Measurements from ENCODE around the gene TRIM33.
"Not testable (repeated sequence)": the region's sequence is repeated elsewhere in the genome, so short reads cannot be mapped to it uniquely, and the experiment has no call there.

TRIM33 gene

DNA sequence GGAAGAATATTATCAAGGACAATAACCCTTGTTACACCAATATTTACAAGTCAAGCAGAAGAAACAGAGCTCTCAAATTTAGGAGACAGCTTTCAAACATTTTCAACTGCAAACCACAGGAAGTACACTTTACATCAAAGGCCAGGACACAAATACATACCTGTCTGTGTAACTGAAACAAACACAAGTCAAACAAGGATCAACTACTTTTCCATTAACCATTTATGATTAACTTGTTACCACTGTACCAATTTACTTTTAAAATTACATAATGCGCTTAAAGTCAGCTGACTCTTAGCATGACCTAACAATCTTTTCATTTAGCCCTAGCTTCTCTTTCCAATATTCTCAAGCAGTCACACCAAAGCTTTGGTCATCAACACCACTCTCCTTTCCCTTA lies 43.5 kb downstream of the TRIM33 start:
- DNase-seq (ENCODE audit: low read depth) = no peak

DNA sequence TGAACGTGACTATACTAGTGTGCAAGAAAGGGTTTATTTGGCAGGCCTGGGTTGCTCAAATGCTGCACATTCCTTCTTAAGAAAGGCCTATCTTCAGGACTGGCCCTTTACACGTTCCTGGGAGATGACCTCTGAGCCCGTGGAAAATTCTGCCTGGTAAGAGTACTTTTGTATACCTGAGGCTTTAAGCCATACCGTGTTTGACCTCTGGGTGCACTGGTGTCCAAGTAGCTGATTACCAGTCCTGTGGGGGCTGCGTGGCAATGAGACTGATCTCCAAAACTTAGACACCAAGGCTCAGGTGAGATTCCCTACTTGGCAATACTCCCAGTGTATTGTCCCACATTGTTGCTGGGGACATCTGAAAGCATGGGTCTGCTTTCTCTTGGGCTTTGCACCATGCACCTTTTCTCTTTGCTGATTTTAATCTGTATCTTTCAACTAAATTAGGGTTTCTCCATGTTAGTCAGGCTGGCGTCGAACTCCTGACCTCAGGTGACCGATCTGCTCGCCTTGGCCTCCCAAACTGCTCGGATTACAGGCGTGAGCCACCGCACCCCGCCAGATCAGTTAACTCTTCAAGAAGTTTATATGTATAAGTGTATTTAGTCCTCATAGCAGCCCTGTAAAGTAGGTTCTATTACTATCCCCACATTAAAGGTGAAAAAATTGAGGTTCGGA lies 44.5 kb downstream of the TRIM33 start:
- DNase-seq (ENCODE audit: low read depth) = no peak

DNA sequence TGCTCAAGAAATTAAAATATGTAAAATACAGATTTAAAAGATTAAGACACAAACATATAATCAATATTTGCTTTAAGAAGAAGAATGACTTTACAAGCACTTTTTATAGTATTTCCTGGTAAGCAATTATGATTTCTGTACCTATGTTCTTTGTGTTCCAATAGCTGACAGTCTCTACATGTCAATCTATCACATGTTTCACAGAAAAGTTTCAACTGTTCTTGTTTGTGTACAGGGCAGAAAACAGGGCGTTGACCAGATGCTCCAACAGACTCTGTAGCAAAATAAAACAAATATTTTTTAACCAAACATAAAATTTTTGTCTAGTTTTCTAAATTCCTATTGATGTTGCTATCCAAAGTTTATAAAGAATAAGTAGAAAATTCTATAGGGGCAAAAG lies 48.0 kb downstream of the TRIM33 start:
- DNase-seq (ENCODE audit: low read depth) = no peak

DNA sequence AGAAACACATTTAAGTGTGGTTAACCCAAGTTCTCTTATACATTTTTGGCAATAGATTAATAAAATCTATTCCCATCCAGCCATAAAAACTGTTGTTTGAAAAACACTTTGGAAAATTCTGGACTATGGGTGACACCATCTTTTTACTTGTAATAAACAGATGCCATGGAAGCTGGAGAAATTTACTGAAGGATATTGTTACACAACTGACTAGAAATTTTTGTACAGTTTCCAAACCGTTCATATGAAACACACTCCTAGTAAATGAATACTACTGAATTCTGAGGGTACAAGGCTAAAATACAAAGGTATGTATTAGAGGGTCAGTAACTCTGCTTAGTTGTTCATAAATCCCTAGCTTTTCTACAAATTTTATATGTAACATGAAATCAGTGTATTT lies 48.7 kb downstream of the TRIM33 start:
- peak; percentile 21 for DNase-seq (ENCODE audit: low read depth)

DNA sequence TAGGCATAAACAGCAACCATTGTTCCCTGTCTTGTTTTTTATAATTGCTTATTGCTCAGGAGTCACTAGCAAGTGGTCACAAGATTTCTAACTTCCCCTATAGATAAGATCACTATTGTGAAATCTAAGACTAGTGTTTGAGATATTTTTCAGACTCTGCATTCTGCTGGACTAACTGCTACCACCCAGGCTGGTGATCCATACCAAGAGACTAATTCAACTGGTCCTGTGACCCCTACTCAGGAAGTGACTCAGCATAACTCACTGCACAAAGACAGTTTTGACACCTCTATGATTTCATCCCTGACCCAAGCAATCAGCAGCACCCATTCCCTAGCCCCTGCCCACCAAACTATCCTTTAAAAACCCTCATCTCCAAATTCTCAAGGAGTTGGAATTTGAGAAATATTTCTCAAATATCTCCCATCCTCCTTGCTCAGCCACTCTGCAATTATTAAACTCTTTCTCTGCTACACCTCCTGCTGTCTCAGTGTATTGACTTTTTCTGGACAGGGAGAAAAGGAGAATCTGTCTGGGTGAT lies 52.7 kb downstream of the TRIM33 start:
- DNase-seq (ENCODE audit: low read depth) = no peak

DNA sequence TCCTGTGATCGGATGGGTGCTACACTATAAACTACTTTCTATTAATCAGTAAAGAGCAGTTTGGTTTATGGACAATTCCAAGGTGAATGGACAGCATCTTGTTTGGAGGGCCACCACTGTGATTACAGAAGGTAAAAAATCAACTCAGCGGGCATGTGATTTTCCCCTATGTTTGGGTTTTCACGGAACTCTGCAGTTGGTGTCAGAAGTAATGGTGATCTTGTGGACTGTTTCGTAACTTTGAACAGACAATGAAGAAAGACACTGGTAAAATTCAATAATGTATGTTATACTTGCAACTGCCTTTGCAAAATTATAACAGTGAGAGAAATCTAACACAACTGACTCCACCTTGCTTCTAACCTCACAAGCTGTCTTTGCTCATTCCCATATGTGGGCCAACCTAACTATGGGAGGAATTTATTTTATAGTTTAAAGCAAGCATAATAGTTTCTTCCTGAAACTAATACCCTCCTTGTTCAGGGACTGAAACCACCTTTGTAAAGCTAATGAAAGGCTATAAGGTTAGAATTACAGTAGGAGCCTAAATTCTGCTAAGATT lies 53.2 kb downstream of the TRIM33 start:
- DNase-seq (ENCODE audit: low read depth) = no peak

DNA sequence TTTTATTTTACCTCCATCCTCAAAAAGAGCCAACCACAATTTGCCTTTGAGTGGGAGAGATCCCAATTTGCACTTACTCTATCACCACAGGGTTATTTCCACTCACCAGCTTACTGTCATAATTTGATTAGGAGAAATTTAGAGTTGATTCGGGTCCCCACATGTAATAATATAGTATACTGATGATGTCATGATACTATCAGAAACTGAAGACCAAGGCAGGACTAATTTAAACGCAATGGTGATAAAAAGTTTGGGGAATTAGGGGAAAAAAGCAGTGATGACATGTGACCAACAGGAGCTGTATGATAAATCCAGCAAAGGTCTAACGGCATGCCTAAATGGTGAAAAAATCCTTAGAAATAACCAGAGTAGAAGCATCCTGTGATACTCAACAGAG lies 54.4 kb downstream of the TRIM33 start:
- no peak for DNase-seq (ENCODE audit: low read depth)

DNA sequence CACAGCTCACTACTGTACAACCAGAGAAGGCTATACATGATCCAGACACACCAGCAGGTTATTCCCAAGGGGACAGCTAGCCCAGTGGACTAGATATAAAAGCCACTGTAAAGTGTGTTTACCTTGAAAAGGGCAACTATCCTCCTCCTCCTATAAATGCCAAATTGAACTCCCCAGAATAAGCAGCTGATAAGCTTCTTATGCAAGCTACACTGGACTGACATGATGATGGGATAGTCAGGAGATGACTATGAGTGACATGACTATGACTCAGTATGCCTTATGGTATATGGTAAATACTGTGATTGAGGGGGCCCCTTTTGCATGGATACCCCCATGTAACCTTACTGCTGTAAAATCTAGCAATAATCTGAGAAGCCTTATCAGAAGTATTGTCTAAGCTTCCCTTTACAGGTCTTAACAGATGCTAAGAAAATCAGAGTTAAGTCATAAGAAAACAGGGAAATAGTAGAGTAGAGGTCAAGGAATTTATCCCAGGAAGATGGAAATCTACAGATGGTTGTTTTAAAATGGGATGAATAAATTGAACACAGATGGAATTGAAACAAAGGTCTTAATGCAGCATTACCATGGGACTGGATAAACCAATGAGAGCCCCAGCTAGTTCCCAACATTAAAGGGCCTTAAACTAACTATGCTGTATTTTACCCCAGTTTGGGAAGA lies 55.8 kb downstream of the TRIM33 start:
- no peak for DNase-seq (ENCODE audit: low read depth)

DNA sequence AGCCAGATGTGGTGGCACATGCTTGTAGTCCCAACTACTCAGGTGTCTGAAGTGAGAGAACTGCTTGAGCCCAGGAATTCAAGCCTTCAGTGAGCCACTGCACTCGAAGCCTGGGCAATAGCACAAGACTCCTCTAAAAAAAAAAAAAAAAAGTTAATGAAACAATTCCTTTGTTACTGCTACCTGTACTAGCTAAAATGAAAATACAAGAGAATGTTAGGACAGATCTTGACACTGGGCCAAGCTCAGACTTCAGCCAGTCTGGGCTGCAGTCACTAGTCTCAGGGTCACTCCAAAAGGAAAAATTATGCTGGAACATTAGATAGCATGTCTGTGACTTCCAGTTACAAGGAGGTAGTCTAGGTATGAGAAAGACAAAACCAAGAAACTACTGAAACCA lies 56.5 kb downstream of the TRIM33 start:
- DNase-seq (ENCODE audit: low read depth) = no peak

DNA sequence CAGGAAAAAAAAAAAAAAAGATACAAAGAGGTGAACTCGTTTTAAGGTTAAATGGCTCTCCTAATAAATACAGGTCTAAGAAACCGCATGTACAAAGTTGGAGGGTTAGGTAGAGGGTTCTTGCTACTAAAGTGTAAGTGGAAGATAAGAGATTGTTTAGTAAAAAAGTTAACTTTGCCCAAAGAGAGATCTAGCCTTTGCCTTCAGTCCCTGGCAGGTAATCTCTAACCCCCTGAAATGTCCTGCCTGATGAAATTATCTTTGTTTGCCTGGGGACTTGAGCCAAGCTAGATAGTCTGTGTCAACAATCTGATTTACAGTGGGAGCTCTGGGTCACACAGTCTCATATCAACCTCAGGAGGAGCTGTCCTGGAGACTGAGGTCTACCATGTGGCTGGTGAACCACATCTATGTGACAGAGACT lies 57.6 kb downstream of the TRIM33 start:
- DNase-seq (ENCODE audit: low read depth) = no peak

DNA sequence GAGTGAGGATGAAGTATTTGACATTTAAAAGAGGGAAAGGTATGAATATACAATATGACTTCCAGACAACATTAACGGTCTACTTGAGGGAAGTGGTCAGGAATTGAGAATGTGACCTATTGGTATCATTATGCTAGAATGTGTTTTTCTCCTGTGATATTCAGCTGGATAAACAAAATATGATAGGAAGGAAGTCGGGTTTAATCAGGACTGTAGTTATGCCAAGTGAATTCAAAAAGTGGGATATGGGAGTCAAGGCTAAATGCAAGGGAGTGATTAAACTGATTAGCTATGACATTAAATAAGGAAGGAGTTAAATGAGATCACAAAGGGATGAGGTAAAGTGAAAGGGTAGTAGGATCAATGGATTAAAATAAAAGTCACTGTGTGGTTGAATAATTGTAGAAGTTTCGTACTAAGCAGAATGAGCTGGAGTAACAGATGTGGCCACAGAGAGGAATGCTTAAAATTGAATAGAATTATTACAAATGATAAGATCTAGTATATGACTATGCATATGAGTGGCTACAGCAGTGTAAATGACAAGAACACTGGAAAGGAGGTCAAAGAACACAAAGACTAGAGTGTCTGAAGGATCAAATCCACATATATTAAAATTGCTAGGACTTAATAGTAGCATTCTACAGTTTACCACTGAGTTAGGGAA lies 62.5 kb downstream of the TRIM33 start:
- no peak for DNase-seq (ENCODE audit: low read depth)

DNA sequence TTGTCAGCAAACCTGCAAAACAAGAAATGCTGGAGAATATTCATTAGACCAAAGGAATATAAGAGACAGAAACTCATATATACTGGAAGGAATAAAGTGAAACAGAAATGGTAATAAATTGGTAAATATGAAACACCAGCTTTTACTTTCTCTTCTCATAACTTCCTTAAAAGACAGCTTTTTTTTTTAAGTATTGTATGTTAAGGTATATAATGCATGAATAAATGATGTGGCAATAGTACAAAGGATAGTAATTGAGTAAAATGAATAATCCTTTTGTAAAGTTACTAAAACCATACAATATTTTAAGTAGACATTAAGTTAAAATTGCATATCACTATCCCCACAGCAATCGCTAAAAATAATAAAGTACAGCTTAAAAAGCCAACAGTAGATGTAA lies 64.8 kb downstream of the TRIM33 start:
- no peak for DNase-seq (ENCODE audit: low read depth)

DNA sequence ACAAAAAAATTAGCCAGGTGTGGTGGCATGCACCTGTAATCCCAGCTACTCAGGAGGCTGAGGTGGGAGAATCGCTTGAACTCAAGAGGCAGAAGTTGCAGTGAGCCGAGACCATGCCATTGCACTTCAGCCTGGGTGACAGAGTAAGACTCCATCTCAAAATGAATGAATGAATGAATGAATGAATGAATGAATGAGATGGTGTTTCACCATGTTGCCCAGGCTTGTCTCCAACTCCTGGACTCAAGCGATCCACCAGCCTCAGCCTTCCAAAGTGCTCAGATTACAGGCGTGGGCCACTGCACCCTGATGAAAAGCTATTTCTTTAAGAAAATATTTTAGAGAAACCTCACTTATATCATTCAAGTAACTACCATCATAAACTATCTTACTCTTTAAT lies 67.8 kb downstream of the TRIM33 start:
- DNase-seq (ENCODE audit: low read depth) = not testable (repeated sequence)

DNA sequence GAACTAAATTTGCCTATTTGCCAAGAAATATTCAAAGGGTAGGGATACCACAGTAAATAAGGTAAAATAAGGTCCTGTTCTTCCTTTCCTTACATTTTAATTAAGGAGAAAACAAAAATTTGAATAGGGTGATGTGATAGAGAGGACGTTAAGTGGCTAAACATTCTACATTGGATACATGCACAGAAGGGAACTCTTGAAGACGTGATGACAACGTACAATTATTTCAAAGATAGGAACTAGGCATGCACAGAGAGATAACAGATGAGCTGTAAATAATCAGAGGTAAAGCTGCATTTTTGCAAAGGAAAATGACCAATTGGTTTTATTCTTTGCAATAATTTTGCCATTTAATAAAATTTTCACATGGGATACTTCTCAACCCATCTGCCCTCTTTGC lies 69.7 kb downstream of the TRIM33 start:
- no peak for DNase-seq (ENCODE audit: low read depth)

DNA sequence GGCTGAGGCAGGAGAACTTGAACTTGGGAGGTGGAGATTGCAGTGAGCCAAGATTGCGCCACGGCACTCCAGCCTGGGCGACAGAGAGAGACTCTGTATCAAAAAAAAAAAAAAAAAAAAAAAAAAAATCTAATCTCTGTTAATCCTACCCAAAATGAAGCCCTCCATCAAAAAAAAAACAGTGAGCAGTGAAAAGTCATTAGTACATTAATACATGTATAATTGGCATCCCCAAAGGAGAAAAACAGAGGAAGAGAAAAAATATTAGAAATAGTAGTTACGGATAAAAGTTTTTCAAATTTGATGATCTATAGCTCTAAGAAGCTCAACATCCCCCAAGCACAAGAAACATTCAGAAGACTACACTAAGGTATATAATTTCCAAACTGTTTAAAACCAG lies 71.6 kb downstream of the TRIM33 start:
- DNase-seq (ENCODE audit: low read depth) = no peak

DNA sequence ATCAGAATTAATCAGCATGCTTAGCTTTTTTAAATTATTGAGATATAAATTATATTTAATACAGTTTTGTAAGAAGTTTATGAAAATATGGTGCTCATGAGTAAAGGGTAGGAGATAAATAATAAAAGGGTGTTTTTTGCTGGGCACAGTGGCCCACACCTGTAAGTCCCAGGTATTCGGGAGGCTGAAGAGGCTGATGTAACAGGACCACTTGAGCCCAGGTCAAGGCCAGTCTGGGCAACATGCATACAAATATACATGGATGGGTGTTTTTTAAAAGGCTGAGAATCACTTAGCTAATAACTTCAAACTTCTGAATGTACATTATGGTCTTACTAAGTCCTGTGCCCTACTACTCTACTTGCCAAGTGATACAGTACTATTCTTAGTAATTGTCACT lies 73.2 kb downstream of the TRIM33 start:
- DNase-seq (ENCODE audit: low read depth) = no peak

DNA sequence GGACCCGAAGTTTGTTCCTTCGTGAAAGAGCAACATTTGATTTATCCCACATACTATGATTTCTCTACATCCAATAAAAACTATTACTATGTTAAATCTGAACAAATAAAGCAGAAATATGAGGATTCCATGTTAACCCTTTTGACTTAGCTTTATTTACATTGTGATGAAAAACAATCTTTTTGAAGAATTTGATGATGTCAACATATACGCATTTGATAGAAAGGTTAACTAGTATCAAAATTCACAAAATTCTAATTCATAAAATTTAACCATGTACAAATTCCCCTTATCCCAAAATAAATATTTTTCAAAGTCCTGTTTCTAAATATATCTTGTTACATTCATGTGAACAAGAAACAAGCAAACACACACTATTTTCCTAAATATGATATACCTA lies 74.2 kb downstream of the TRIM33 start:
- DNase-seq (ENCODE audit: low read depth) = no peak

DNA sequence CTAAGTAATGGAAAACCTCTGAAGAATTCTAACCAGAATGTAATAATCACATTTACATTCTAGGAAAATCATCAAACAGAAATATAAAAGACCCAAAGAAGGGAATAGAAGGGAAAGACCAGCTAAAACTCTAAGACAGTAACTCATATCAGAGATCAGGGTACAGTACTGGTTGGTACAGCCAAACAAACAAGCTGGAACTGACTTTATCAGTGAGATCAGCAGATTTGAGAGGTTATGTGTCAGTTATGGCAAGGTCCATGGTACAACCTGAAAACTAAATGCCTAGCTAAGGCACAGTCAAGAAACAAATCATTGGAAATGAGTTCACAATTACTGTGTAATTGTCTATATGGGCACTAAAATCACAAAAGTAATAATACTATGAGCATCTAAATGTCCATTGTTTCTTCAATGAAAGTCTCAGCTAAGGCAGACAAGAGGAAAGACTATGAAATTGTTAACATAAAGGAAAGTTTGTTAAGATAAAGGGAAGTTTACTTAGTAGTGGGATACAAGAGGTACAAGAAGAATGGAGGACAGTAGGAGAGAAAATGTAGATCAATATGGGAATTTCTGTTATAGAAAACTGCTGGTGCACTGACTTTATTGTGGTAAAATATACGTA lies 75.8 kb downstream of the TRIM33 start:
- no peak for DNase-seq (ENCODE audit: low read depth)

DNA sequence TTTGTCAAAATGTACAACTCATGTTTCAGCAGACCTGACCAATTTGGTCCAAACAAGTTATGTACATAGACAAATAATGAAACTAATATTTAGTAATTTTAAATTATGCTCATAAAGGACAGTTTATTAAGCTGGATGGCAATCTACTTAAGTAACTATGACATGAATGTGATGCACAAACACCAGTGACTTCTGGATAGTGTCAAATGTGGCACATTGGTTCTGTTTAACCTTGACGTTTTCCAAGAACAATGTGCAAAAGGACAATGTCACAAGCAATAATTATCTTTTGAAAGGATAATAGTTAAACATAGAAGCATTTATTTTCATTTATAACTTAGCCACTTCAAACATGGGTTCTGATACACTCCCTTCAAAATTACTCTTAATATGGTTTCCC lies 80.0 kb downstream of the TRIM33 start:
- DNase-seq (ENCODE audit: low read depth) = no peak

DNA sequence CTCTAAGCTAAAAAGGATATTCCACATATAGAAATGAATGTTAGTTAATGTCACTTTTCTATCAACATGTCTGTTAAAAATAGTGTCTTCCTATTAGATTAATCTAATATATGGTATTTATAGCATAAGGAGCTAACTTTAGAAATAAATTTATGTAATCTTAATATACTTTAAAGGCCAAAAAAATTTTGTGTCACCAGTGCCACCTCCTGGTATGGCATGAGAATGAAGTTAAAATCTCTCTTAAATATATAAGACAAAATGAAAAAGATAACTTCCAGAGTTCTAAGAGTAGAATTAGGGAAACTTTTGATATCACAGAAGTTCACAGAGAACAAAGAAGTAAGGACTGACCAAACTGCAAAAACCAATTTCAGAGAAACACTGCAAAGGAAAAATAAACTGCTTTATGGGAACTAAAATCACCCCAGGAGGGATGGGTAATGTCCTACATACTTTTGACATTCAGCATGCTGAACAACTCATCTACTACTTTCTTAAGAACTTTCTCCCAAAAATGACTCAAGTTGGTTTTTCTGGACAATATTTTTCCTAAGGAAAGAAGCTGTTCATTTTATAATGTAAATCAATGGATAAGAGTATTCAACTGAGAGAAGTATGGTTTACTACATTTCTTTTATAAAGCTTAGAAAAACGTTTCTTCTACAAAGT lies 82.8 kb downstream of the TRIM33 start:
- DNase-seq (ENCODE audit: low read depth) = peak; percentile 1

DNA sequence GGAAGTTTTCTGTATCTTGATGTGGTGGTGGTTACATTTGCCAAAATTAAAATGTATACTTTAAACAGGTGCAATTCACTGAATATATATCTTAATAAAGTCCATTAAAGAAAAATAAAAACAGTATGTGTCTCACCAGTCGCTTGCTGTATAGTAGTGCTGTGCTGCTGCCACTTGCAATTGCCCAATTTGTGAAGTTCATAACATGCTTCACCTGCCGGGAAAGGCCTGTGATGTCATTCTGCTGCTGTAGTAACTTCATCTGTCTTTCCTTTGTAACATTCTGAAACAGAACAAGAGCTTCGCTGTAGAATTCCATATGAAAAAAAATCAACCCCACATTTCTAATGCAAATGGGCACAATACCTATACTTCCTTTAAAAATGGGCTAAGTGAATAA lies 83.4 kb downstream of the TRIM33 start:
- DNase-seq (ENCODE audit: low read depth) = no peak

DNA sequence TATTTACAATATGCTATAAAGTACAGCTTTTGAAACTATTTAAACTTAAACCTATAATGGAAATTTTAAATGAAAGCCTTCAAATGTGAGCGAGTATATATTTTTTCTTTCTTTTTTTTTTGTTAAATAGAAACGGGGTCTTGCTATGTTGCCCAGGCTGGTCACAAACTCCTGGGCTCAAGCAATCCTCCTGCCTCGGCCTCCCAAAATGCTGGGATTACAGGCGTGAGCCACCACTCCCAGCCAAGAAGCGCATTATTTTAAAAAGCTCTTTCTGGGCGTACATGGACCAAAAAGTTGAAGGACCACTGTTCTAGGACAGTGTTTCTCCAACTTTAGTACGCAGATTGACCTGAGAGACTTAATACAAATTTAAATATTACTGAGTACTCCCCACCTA lies 87.5 kb downstream of the TRIM33 start:
- DNase-seq (ENCODE audit: low read depth) = no peak

Measured in GM04503 (cell line).